Stimulated activated CD8-positive, alpha-beta memory T cell treated with anti-CD3 and anti-CD28 coated beads, Interleukin-7, amount 100 ng/mL, for 48 hours (primary cell): ENCODE measurements around the gene IL1F10.

Experiments used
- DNase-seq, 2 donors: peaks; one replicate each; pipeline ENCODE4 v3.0.0-alpha.2; 2020; ENCODE audit warnings: low read depth in 1 of 2; ENCODE audit errors: extremely low read depth in 1 of 2

Gene IL1F10, protein sequence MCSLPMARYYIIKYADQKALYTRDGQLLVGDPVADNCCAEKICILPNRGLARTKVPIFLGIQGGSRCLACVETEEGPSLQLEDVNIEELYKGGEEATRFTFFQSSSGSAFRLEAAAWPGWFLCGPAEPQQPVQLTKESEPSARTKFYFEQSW

GRCh38 chr2:113067681-113068080 lies at the start of gene IL1F10:
Gene IL1F10 (plus strand): TSS chr2:113067970. CDS start chr2:113072739, 4,769 bp downstream.
- DNase-seq: no peak

- DNase-seq: no peak
Observed at GRCh38 chr2:113018509-113018908, 49.3 kb upstream of the IL1F10 start.

GRCh38 chr2:113021312-113021711 lies 46.5 kb upstream of the IL1F10 start:
- no peak for DNase-seq

GRCh38 chr2:113024764-113025163 lies 43.0 kb upstream of the IL1F10 start:
- DNase-seq: no peak

- no peak for DNase-seq
Observed at GRCh38 chr2:113025737-113026136, 42.0 kb upstream of the IL1F10 start.

DNA sequence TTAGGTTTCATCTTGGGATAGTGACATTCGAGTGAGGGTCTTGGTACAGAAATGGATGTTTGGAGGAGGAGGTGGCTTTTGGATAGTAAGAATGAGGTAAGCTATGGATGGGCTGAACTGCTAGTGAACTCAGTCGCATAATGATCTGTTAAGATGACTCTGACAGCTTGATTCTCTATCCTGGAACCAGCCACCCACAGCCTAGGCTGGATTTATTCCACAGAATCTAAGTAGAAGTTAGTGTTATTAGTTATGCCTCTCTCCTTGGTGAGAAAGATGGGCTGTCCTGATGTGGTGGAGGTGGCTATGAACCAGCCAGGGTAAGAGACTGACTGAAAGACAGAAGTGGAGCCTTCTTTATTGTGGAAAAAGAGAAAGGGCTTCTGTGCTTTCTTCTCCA lies 40.1 kb upstream of the IL1F10 start:
- DNase-seq: no peak

GRCh38 chr2:113028112-113028511 lies 39.7 kb upstream of the IL1F10 start:
- DNase-seq: no peak

DNA sequence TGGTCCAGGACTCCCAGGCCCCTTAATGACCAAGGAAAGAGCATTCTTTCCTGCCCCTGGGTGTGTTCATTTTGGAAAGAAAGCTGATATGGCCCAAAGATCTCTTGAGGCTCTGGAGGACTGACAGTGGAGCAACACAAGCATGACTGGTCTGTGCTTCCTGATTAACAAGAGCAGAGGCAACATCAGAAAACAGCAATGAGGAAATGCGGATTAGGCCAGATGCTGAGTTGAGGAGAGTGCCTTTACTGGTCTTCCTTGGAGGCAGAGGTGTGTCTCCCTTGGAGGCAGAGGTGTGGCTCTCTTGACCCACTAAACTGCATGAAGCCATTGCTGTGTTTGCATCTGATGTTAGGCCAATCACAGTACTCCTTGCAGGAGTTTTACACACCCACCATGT lies 35.0 kb upstream of the IL1F10 start:
- no peak for DNase-seq

- DNase-seq: no peak
Observed at GRCh38 chr2:113034016-113034415, 33.8 kb upstream of the IL1F10 start.

- no peak for DNase-seq
Observed at GRCh38 chr2:113036763-113037162, 31.0 kb upstream of the IL1F10 start.

DNA sequence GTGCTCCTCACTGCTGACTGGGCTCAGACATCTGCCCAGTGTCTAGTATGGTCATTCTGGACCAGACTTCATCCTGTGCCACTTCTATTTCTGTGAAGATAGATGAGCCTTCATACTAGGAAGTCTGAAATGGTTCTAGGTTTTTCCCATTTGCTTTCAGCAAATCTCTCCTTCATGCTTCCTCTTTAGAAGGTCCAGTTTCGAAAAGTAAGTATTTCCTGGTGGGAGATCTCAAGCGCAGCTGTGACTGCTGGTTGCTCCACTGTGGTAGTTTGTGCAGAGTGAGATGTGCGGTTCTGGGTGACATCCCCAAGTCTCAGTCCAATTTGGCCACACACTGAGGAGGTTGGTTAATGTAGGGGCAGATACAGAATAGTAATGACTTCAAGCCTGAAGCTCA lies 29.5 kb upstream of the IL1F10 start:
- DNase-seq: no peak

GRCh38 chr2:113039158-113039557 lies 28.6 kb upstream of the IL1F10 start:
- no peak for DNase-seq

DNA sequence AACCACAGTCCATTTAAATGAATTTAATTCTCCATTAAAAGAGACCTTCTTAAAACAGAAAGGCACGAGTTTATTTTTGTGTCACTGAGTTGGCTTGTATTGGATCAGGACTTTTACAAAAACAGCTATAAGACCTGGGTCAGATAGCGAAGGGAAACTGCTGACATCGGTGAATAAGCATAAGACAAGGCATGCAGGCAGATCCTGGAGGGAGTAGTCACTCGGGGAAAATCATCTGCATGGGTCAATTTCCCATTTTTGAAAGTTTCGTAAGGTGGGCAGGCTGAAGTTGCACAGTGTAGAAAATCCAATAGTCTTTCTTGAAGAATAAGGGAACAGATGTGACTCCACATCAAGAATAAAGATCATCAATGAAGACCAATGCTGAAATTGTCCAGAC lies 28.1 kb upstream of the IL1F10 start:
- DNase-seq: no peak

GRCh38 chr2:113041871-113042270 lies 25.9 kb upstream of the IL1F10 start:
- DNase-seq: no peak

DNA sequence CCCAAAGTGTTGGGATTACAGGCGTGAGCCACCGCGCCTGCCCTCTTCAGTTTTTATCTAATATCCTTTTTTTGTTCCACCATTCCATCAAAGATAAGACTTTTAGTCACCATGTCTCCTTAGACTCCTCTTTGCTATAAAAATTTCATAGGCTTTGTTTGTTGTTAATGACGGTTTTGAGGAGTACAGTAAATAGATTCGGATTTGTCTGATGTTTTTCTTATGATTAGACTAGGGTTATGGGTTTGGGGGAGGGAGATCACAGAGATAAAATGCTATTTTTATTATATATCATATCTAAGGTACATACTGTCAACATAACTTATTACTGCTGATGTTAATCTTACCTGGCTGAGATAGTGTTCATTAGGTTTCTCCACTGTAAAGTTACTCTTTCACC lies 21.3 kb upstream of the IL1F10 start:
- no peak for DNase-seq

GRCh38 chr2:113050921-113051895 lies 16.6 kb upstream of the IL1F10 start:
- no peak for DNase-seq

DNA sequence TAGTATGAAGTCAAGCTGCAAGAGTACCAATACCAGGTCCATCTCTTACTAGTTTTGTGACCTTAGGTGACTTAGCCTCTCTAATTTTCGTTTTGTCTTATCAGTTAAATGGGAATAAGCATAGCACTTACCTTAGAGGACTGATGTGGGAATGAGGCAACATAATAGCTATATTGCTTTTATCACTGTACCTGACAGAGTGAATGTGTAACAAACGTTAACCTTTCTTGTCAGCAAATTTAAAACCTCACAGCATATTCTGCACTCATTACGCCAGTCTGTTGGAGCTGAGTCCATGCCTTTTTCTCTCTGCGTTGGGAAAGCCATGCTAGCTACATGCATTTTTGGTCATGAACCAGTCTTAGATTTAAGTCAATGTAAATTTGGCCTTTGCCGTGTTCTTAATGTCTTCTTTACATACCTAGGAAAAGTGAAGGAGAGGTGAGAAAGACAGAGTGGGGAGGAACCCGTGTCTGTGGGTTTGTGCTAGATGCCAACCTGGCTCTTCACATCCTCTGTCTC lies 15.3 kb upstream of the IL1F10 start, which contains the start of gene IL36B:
Gene IL36B (minus strand): TSS at position 472 of the 522 bp plus-strand sequence.
- DNase-seq: no peak

- DNase-seq: no peak
Observed at GRCh38 chr2:113053666-113054065, 14.1 kb upstream of the IL1F10 start.

DNA sequence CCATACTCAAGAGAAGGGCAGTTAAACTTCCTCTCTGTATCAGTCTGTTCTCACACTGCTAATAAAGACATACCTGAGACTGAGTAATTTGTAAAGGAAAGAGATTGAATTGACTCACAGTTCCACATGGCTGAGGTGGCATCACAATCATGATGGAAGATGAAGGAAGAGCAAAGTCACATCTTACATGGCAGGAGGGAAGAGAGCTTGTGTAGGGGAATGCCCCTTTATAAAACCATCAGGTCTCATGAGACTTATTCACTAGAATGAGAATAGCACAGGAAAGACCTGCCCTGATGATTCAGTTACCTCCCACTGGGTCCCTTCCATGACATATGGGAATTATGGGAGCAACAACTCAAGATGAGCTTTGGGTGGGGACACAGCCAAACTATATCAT lies 13.7 kb upstream of the IL1F10 start:
- no peak for DNase-seq

GRCh38 chr2:113056521-113056920 lies 11.2 kb upstream of the IL1F10 start:
- no peak for DNase-seq

DNA sequence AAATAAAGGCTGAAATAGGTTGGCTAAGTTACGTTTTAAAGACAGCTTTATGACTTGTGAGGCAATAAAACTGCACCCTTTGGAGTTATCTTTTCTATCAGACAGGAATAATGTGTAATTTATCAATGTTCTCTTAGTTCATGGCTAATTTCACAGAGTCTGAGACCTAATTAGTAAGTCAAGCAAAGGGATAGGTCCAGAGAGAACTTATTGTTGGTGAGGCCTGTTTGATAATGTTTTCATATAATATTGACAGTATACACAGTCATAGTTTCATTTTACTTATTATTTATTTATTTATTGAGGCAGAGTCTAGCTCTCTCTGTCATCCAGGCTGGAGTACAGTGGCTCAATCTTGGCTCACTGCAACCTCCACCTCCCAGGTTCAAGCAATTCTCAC lies 10.7 kb upstream of the IL1F10 start:
- DNase-seq: no peak

DNA sequence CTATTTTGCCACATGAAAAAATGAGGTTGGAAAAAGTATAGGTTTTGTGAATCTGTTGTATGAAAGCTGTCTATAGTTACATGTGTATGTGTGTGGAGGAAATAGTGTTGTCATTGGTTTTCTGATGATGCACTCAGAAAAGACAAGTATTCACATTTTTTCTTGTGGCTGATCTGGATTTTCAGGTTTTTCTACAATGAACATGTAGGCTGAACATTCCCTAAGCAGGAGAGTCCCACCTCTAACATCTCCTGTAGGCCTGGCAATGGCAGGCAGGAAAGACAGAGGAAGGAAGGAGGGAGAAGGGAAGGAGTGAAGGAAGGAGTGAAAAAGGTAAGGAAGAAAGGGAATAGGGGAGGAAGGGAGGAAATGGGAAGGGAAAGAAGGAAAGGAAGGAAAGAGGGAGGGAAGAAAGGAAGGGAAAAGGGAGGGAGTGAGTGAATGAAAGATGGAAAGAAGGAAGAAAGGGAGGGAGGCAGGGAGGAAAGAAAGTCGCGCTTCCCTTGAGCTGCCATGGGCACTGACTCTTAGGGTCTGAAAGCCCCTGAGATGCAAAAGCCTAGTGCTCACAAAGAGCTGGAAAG lies 9.3 kb upstream of the IL1F10 start:
- DNase-seq: no peak
